Daoy (cell line): ENCODE measurements around the gene SMAD6. TPM values are rescaled to one million over a fixed set of nuclear protein-coding genes. Genes with fewer than 3 reads are reported as not detected.
A peak's percentile ranks its signal among the peaks of the same experiment; 100 is the strongest.

Source experiments
- DNase-seq: peaks from one replicate; pipeline ENCODE4 v3.0.0-alpha.2; 2015; ENCODE audit warnings: low read depth
- total RNA-seq: library from RNA; depleted of rRNA; stranded (reverse); fragments of >200 nt; shearing (Covaris generic); gene quantifications from 2 replicates; pipeline ENCODE4 v1.2.3, GENCODE V29; 2014

SMAD6 gene
- total RNA-seq, 1 experiment from 2014 or later = 9.0 TPM

DNA sequence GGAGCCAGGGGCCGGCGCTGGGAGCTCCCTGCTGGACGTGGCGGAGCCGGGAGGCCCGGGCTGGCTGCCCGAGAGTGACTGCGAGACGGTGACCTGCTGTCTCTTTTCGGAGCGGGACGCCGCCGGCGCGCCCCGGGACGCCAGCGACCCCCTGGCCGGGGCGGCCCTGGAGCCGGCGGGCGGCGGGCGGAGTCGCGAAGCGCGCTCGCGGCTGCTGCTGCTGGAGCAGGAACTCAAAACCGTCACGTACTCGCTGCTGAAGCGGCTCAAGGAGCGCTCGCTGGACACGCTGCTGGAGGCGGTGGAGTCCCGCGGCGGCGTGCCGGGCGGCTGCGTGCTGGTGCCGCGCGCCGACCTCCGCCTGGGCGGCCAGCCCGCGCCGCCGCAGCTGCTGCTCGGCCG is 1.5 kb downstream of the SMAD6 start:
- peak; percentile 45 for DNase-seq

DNA sequence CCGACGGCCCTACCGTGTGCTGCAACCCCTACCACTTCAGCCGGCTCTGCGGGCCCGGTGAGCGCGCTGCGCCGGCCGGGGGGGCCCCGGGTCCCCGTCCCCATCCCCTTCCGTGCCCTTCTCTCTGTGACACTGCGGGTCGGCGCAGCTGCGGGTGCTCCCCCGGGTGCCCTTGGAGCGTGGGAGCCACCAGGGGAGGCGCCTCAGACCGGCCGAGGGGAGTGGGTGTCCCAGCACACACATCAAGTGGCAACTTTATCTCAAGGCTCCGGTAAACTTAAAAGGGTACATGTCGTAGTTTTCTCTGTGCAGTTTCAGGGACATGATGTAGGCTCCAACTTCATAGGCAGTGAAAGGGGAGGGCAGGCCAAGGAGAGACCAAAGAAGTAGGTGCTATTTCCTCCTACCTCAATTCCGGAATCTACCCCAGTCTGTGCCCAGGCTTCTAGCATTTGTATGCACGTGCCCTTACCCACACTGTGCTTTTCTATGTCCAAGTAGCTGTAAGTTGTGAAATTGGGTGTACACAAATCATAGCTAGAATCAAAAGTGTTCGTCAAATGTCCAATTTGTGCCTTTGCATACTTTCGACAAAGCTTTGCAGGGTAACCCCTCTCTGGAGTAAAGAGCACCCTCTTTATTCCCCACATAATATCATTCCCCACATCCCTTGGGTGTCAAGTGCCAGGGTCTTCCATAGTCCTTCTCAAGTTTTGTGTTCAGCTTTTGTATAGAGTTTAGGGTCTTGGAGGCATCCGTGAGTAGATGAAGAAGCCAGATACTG is 2.2 kb downstream of the SMAD6 start:
- no peak for DNase-seq

DNA sequence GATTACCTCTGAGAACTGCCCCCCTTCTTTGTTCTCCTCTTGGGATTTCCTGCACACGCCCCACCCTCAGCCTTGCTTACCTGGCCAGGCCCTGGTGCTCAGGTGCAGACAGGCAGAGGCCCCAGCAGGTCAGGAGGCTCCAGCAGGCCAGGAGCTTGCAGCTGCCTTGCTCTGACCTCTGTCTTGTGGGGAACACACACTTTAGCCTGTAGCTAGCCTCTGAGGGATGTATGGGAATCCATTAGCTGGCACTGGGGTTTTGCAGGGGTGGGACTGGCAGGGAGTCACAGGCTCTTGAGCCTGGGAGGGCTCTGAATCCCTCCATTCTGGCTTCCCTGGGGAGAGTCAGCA is 2.7 kb downstream of the SMAD6 start:
- no peak for DNase-seq

DNA sequence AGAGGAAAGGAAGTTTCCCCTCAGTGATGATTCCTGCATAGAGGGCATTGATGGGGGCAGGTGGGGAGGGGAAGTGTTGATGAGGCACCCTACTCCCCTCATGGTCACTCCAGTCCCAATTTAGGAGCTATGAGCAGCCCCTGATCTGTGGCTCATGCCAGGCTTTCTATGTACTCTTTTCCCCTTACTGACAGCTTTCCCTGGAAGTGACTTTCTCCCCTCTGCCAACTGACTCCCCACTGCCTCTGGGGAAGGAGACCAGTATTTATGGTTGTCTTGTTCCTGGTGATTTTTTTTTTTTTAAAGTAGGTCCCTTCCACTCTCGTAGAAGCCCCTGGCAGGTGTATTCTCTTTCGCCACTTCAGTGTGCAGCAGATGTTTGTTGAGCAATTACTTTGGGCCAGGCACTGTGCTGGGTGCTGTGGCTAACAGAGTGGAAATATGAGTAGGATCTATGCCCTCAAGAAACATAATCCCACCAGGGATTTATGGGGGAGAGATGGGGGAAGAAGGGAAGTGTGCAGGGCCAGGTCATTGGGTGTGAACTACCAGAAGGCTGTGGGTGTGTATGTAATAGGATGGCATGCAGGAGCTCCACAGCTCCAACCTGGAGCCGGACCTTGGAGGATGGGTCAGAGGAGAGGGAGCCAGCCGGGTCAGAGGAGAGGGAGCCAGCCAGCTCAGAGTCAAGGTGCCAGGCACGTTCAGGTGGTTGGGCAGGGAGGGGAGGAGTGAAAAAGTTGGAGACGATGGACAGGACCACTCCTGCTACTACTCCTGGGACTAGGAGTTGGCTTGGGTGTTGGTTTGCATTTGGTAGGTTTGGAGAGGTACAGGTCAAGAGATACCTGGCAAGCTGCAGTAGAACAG is 3.5 kb downstream of the SMAD6 start:
- no peak for DNase-seq

DNA sequence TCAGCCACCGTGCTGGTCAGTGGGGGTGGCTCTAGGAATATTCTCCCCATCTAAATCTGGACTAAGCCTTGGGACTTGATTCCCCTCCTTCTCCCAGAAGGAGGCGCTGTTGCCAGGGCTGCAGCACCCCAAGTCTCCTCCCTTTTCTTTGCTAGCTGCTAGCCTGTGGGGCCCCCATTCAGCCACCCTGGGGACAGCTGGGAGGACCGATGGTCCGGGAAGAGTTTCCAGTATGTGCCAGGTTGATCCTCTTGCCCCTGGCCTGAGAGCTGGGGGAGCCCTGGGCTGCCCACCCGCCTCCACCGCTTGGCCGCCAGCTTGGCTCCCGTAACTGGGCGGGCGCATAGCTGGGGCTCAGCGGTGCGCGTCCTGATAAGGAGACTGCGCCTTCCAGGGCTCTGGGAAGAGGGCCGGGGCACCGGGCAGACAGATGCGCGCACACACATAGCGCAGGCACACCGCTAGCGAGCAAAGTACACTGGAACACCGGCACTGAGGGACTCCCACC is 4.2 kb downstream of the SMAD6 start:
- DNase-seq = no peak

DNA sequence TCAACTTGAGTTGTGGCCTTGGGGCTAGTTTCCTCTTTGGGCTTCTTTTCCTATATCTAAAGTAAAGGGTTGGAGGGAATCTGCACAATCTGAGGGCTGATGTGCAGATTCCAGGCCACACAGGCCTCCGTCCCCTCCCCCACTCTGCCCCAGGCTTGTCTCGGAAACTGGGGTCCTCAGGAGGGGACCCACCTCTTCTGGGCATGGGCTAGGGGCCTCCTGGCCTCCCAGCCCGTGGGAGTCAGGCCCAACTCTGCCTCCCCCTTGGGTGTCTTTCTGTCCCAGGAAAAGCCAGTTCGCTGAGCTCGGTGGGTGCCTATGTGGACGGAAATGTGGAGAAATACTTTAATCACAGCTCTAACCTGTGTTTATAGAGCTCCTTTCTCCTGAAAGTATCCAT is 4.8 kb downstream of the SMAD6 start:
- DNase-seq = no peak

DNA sequence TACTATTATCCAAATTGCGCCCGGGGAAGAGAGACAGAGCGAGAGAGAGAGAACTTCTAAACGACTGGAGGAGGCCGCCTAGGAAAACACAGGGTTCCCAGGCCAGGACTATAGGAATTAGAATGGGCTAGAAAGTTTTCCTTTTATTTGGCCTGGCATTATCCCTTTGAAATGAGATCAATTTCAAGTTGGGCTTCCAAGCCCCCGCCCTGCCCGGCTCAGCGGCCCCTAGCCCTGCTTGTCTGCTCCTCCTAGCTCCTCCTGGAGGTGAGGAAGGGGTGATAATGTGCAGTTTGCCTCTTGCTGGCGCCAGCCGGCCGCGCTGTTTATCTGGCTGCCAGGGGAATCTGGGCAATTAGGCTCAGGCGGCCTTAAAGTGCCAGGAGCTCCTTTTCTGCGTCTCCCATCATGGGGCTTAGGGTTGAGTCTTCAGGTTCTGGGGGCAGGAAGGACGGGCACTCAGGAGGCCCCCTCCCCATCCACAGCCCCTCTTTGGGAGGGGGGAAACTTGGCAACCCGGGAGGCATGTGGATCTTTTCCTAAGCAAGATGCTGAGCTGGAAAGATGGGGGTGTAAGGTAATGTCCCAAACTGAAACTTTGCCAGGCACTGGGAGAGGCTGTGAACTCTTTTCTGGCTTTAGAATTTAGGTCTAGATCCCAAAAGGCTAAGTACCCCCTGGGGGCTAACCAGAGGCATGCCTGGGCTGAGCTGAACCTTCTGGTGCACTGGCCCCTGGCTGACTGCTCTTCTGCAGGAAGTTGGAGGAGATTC is 5.5 kb downstream of the SMAD6 start:
- DNase-seq = peak; percentile 64

DNA sequence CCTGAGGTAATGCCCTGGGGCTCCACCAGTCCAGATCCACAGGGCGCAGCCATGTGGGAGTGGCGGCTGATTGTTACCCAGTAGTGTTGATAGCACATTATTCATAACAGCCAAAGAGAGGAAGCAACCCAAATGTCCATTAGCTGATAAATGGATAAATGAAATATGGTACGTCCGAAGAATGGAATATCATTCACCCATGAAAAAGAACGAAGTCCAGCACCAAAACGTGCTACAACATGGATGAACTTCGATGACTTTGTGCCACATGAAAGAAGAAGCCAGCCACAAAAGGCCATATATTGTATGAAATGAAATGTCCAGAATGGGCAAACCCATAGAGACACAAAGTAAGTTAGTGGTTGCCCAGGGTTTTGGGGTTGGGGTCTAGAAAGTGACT is 6.4 kb downstream of the SMAD6 start:
- DNase-seq = no peak

DNA sequence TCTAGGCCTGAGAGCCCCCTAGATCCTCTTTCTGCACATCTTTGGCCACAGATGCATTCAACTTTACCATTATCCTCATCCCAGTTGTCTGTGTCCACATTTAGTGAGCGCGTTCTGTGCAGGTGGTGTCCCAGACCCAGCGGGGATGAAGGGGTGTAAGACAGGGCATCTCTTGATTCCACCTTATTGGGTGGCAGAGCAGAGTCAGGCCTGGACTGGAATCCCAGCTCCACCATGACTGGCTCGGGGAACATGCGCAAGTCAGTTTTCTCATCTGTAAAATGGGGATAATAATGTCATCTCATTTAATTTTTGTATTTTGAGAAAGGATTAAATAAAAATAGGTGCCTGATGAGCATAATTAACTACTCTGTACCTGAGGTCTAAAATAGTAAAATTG is 7.8 kb downstream of the SMAD6 start:
- no peak for DNase-seq

DNA sequence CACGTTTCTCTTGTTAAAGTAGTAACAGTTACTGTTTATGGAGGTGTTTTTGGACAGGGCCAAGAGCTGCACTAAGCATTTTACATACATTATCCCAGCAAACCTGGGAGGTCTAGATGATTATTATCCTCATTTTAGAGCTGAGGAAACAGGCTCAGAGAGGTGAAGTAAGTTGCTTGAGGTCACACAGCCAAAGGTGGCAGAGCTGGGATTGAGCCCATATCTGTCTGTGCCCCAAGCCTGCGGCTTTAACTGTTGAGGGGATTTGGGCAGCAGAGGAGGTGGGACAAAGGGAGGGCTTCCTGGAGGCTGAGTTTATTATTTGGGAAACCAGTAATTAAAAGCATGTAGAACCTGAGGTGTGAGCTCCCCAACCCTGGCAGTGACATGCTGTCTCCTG is 9.2 kb downstream of the SMAD6 start:
- no peak for DNase-seq

DNA sequence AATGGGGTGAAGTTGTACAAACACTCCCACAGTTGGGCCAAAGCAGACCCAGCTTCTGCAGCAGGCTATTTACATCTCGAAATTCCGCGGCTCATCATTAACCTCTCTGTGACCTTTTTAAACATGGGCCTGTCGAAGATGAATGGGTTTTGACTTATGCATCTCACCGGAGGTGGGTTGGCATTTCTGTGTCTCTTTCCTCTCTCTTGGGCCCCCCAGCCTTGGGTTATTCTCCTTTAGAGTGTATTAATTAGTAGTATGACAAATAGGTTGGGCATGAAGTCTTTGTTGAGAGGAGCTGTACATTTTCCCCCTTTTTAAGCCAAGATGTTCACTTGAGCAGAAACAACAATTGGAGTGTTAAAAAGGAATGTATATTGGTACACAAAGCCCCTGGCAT is 9.8 kb downstream of the SMAD6 start:
- DNase-seq = no peak

DNA sequence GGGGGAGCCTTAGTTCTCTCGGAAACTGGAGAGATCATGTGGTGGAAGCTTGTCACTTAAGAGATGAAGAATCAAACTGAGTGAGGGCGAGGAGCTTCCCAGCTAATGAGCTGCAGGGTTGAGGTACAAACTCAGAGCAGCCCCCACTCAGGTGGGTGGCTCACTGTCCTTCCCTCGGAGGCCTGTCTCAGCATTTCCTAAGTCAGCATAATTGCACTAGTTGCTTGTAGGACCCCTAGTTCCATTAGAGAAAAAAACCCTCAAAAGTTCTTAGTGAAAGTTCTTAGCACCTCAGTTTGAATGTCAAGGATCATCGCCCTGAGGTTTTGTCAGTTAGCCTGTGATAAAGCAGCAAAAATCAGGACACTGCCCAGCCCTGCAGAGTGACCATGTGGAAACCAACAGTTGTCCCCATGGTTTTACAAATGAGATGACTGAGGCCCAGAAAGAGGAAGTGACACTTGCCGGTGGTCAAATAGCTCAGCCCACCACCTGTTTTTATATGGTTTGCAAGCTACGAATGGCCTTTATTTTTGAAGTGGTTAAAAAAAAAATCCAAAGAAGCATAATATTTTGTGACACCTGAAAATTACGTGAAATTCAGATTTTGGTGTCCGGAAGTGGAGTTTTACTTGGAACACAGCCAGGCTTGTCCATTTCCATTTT is 11.9 kb downstream of the SMAD6 start:
- no peak for DNase-seq

DNA sequence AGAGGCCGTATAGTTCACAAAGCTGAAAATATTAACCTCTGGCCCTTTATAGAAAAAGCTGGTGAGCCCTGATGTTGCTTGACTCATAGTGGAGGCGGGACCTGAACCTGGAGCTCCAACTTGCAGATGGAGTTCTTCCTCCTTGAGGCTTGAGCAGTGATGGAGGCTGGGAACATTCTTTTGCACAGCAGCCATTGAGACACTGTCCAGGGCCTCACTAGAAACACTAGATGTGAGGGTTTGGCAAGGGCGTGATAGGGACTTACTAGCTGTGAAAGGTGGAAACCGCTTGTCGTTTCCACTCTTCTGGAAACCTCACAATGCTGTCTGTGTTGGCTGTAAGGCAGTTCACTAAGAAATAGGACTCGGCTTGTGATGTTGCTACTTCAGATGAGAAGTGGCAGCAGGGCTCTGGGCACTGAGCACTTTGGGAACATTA is 12.5 kb downstream of the SMAD6 start:
- no peak for DNase-seq

DNA sequence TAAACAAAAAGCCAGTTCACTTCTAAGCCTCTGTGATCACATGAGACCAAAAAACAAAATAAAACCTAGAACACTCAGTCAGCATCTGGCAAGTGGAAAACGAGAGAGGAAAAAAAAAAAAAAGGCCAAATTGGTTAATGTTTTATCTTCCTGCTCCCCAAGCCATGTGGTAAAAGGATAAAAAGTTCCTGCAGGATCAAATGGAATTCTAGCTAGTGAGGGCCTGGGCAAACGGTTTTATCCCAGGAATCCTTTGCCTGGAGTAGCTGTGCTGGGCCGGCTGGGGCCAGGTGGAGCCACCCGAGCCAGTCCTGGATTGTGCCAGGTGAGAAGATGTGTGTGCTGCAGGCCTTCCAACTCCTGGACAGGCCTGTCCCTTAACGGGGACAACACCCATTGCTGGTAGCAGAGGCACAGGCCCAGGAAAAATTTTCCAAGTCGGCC is 13.2 kb downstream of the SMAD6 start:
- DNase-seq = no peak

DNA sequence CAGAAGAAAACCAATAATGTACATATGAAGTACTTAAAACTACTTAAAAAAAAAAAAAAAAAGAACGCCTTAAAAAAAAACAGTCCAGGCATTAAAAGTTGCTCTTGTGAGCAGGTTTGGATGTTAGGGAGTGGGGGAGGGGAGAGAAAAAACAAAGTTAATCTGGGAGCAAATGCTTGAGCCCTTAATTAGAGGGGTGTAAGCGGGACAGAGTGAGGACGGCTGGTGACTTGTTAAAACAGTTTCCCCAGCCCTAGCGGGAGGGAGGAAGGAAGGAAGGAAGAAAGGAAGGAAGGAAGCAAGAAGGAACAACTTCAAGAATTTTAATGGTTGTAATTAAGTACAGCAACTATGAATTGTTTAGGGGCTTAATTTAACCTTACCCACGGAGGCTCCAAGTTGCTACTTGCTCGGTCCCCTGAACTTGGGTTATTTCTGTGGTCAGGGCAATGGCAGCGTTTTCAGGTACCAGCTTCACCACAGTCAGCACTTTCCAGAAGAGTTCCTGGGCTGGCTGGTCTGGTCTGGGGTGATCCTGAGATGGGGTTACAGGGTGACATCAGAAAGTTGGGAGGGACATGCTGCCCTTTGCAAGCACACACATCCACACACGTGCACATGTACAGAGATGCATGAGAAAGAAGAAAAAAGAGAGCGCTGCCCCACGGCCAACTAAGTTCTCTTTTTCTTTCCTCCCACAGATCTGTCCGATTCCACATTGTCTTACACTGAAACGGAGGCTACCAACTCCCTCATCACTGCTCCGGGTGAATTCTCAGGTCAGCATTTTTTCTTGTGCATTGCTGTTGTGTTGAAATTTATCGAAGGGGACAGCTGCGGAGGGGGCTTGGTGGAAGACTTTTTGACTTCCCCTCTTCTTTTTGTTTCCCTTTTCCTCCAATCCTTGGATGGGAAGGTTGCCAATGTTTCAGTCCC is 14.0 kb downstream of the SMAD6 start:
- DNase-seq = no peak

DNA sequence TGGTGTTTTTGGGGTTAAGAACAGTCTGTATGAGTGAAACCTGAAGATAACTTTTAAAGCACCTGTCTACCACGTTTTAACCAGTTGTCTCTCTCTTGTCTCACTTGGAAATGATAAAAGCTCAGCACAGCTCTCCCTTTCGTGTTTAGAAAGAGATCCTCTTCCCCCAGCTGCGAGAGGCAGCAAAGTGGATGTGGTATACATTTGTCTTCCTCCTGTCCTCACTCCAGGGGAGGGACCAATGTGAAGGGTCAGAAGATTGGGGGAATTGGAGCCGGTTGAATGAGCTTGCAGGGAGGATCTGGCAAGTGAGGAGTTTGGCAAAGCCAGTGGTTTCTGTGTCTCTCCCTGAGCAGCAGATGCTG is 14.6 kb downstream of the SMAD6 start:
- DNase-seq = no peak

DNA sequence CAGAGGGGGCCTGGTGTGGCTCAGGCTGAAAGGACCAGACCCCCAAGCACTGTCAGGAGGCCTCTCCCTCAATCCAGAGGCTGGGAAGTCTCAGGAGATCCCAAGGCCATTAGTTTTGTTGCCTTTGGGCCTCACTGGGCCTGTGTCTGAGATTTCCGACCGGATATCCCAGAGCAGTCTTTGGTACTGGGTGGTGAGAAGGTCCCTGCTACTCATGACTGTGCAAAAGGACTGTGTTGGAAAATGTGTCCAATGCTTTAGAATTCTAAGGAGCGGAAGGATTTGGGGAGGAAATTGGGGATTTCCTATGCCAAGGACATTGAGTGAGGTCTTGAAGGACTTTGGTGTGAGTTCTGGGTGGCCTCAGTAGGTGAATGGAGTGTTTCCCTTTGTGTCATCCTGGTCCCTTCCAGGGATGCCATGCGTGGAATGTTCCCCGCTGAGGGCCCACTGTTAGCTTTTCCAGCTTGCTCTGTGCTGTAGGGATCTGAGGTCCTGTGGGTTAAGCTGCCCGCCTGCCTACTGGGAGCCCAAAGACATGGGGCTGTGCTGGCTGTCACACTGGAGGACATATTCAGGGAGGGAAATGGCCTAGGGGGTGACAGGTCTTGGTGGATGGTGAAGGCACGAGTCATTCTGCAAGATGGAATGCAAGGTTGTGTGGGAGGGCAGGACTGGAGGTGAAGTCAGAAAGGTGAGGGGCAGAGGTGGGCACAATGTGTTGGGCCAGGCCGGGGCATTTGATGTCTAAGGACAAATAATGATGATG is 16.4 kb downstream of the SMAD6 start:
- DNase-seq = no peak

DNA sequence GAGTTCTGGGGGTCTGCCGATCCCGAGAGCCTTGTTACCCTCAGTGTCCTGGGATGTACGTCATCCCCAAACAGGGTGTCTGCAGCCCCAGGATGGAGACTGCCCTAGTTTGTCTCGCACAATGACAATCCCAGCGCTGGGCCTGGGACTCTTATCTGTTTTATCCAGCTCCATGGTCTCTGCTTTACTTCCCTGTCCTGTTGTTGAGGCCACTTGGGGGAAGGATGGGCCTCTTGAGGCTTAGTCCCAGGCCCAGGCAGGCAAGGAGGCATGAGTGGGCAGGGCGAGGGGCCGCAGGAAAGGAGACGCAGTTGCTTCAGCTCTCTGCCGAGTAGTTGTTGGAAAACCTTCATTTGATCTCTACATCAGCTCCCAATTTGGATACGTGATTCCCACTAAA is 17.4 kb downstream of the SMAD6 start:
- no peak for DNase-seq

DNA sequence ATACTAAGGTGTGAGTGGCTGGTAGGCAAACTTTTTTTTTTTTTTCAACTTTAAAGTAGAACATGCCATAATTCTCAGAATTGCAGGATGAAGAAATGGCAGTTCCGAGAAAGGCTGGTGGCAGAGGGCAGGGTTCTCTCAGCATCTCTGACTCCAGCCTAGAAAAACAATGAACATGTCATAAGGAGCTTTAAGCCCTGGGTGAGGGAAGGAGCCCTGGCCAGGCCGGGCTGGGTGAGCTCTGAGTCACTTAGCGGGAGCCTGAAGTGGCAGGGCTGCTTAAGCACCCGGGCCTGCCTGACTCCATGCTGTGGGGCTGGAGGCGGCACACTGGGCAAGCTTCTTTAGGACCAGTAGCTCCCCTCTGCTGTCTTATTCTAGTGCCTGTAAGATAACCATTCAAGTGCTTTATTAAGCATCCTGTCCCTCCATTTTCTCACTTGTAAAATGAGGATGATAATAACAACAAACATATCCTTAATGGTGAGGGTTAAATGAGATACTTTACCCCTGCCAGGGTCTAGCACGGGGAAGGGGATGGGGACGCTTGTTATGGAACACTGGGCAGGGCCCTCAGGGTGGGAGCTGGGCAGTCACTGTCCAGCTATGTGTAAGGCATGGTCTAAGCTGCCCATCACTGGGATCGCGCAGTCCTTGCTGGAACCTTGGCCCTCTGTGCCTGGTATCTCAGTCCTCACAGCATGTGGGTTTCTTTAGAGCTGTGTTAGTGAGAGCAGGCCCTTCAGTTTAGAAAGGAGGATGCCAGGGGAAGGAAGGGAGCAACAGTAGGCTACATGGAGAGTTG is 18.4 kb downstream of the SMAD6 start:
- DNase-seq = peak; percentile 76
